Activated CD8-positive, alpha-beta memory T cell treated with anti-CD3 and anti-CD28 coated beads, Interleukin-2, amount 50 U/mL, for 1 hour (primary cell): ENCODE results near the gene PRUNE2.
"Not testable (repeated sequence)": the region's sequence is repeated elsewhere in the genome, so short reads cannot be mapped to it uniquely, and the experiment has no call there.

Experiments used
- DNase-seq: peaks from one replicate; pipeline ENCODE4 v3.0.0-alpha.2; 2020; ENCODE audit errors: extremely low read depth

The PRUNE2 gene

GRCh38 chr9:76692458-76693129, 213.3 kb downstream of the PRUNE2 start:
- DNase-seq = no peak

GRCh38 chr9:76691517-76692313, 214.2 kb downstream of the PRUNE2 start:
- no peak for DNase-seq

DNA sequence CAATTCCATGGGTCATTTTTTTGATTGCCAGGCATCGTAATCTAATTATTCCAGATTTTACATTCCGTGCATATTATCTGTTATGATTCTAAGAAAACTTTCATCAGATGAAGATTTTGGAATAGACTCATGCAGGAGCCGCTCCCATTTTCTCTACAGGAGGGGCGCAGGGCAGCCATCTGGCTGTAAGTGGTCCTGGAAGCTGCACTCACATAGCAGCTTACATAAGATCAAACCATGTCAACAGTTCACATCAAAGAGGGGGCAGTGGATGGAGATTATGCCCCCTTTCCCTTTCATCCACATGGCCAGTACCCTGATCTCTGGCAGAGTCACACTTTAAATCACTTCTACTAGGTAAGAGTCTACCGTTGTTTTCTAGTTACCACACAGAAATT, 214.9 kb downstream of the PRUNE2 start:
- DNase-seq = no peak

GRCh38 chr9:76690246-76690972, 215.5 kb downstream of the PRUNE2 start:
- DNase-seq = no peak

DNA sequence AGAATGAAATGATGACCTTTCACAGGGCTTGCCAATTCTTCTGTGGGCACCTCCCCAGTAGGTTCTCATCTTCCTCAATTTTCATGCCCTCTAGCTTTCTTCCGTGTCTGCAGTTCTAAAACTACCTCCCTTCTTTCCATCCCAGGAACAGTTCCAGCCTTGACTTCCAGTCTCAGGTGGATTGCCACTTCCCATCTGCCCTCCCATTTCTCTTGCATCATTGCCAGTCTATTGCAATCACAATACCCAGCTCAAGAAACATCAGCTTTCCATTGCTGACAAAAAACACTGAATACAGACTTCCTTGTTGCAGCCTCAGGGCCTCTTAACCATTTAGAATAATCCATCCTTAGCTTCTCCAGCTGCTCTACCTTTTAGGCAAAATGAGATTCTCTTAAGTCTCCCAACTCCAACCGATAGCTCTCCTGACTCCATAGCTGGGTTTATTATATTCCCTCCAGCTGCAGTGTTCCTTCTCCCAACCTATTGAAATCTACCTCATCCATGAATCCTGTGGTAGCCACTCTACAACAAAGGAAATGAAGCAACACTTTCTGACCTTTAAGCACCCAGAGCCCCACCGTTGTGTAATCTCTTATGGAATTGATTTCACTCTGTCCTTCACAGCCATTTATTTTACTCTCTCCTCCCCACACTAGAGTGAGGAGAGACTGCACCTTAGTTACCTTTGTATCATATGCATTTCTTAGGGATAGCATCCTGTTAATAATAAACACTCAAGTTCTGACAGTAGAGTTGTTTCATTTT, 217.3 kb downstream of the PRUNE2 start:
- DNase-seq = no peak

GRCh38 chr9:76687861-76688391, 218.0 kb downstream of the PRUNE2 start:
- no peak for DNase-seq

GRCh38 chr9:76686756-76687155, 219.2 kb downstream of the PRUNE2 start:
- no peak for DNase-seq

DNA sequence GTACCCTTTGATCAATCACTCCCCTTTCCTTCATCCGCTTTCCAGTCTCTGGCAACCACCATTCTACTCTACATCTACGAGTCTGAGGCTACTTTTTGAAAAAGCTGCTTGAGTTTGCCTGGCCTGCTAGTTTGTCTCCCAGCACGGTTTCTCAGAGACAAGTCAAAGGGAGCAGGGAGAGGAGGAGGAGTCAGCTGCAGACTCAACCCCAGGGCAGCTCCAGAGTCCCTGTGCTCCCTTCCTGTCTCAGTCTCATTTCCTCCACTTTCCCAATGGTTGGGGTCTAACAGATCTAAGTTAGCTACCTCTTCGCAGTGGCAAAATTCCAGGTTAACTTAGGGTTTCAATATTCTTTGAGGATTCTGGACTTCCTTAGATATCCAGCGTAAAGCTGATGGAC, 221.7 kb downstream of the PRUNE2 start:
- no peak for DNase-seq

GRCh38 chr9:76681556-76681955, 224.4 kb downstream of the PRUNE2 start:
- no peak for DNase-seq

DNA sequence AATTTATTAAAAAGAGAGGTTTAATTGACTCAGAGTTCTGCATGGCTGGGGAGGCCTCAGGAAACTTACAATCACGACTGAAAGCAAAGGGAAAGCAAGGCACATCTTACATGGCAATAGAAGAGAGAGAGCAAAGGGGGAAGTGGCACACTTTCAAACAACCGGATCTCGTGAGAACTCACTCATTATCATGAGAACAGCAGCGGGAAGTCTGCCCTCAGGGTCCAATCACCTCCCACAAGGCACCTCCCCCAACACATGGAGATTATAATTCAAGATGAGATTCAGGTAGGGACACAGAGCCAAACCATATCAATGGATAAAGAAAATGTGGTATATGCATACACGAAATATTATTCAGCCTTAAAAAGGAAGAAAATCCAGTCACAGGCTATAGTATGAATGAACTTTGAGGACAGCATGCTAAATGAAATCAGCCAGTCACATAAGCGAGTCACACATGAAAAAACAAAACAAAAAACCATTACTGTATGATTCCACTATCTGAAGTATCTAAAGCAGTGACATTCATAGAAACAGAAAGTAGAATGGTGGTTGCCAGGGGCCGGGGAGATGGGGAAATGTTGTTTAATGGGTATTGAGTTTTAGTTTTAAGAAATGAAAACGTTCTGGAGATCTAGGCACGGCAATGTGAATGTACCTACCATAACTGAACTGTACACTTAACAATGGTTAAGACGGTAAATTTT, 225.0 kb downstream of the PRUNE2 start:
- DNase-seq = no peak

DNA sequence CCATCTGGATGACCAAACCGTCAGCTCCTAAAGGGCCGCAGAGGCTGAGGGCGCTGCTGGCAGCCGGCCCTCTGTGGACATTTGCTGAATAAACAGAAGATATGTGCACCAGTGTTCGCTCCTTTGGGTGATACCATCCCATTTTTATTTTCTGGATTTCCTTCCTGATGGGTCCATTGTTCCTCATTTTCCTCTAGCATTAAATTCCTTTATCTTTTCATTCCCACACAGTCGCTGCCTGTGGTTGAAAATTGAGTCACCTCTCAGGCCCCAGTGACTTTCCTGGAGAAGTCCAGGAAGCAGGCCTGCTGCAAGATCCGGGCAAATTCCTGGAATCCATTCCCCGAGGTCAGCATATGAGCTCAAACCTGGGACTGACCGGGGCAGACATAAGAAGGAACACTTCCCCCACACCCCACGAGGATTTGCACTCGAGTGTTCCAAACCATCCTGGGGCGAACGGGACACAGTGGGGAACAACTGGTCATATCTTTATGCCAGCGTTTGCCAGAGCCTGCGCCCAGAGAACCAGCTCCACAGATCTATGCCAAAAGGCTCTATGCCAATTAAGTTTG, 228.3 kb downstream of the PRUNE2 start:
- DNase-seq = no peak

- DNase-seq = no peak
These were observed 229.1 kb downstream of the PRUNE2 start for GRCh38 chr9:76676857-76677256.

- no peak for DNase-seq
These were observed 238.4 kb downstream of the PRUNE2 start for GRCh38 chr9:76667521-76667957.

DNA sequence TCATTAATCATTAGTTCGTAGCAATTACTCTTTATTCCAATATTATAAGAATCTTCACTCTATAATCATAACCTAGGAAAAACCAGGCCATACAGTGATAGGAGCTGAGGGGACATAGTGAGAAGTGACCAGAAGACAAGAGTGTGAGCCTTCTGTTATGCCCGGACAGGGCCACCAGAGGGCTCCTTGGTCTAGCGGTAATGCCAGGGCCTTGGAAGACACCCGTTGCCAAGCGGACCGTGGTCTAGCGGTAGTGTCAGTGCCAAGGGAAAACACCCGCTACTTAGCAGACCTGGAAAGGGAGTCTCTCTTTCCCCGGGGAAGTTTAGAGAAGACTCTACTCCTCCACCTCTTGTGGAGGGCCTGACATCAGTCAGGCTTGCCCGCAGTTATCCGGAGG, 239.9 kb downstream of the PRUNE2 start:
- DNase-seq = not testable (repeated sequence)

DNA sequence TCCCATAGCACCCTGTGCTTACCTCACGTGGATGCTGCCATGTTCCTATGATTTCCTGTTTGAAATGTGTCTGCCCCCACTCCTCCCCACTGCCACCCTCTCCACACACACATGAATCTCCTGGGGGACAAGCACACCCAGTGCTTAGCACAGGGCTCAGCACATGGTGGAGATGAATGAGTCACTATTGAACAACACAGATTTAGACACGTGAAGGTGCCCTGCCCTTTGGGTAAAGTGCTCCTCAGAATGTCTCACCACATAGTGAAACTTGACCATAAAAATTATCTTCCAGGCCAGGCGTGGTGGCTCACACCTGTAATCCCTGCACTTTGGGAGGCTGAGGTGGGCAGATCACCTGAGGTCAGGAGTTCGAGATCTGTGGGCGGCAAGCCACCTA, 240.5 kb downstream of the PRUNE2 start:
- DNase-seq = no peak

DNA sequence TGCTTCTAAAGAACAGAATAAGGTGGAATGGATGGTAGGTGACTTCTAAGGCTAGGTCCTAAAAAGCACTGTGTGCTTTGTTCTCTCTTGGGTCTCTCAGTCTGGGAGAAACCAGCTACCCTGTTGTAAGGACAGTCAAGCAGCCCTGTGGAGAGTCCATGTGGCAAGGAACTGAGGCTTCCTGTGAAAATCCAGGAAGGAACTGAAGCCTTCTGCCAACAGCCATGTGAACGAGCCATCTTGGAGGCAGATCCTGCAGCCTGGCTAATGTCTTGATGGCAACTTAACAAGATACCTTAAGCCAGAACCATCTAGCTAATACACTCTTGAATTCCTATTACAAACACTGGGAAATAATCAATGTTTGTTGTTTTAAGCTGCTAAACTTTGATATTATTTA, 241.8 kb downstream of the PRUNE2 start:
- DNase-seq = no peak

DNA sequence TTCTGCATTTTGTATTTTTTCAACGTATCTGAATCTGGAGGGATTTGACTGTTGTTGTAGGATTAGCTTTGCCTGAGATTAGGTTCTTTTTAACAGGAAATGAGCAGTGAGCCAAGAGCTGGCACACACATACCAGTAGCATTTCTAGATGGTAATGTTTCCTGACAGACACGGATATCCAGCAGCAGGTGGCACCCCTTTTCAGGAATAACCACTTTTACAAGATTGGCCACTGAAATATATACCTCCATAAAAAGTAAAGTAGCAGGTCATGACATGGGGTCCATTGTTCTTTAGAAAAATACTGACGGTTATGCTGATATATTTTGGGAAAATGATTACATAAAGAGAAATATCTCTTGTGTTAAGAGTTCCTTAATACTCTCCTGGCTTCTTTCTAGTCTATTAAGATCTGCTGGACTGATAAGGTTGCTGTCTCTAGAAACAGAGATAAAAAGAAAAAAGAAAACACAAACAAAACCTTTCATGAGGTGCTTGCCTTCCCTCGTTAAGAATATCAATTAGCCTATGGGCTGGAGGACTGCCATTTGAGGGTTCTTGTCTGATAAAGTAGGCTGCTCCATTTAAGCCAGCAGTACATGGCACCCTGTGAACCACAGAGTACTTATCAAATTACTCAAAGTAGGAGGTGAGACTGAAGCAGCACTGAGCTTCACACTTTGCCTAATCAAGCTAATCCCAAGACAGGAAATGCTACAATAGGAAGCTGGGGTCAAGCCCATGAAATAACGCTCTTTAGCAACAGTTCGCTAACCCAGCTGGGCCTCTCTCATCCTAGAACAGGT, 243.2 kb downstream of the PRUNE2 start:
- no peak for DNase-seq

GRCh38 chr9:76658510-76659231, 247.2 kb downstream of the PRUNE2 start:
- no peak for DNase-seq

DNA sequence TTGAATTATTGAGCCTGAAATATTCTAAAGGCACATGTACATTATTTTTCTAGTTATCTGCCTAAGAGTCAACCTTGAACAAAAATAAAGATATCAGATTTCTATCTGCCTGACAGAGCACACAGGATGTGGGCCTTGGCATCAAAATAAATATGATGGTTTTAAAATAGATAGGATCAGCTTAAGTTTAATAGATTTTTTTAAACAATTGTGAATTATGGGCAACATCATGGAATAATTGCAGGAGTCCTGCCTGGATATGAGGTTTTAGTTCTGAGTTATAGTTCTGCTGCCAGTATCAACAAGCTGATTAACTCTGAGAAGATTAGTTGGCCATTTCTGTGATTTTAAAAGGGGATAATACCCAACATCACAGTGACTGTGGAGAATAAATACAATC, 248.6 kb downstream of the PRUNE2 start:
- DNase-seq = no peak
